ENCODE data around the gene TMEM221.
A peak's percentile ranks its signal among the peaks of the same experiment; 100 is the strongest.

DNA sequence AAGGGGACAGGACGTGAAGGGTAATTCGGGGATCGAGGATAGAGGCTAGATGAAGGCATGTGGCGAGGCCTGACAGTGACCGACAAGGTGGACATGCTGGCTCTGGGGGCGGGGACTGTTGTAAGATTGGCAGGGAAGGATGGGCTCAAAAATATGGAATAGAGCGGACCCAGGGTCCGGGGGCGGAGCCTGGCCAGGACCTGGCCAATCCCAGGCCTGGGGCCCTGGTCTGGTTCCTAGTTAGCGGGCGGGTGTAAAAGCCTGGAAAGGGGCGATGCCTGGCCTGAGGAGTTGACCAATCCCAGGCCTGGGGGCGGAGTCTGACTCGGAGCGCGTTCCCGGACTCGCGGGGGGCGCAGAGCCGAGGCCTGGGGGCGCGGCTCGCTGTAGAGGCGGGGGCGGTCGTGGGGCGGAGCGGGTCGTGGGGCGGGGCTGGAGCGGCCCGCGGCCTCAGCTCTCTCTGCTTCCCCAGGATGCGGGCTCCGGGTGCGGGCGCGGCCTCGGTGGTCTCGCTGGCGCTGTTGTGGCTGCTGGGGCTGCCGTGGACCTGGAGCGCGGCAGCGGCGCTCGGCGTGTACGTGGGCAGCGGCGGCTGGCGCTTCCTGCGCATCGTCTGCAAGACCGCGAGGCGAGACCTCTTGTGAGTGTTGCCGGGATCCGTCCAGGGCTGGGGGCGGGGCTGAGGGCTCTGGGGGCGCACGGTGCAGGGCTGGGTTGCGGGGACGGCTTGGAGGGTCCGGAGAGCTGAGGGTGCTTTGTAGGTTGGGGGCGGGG lies 21.8 kb upstream of the TMEM221 start, which contains the start of gene SLC27A1:
- TF ChIP-seq, protein P1, sequence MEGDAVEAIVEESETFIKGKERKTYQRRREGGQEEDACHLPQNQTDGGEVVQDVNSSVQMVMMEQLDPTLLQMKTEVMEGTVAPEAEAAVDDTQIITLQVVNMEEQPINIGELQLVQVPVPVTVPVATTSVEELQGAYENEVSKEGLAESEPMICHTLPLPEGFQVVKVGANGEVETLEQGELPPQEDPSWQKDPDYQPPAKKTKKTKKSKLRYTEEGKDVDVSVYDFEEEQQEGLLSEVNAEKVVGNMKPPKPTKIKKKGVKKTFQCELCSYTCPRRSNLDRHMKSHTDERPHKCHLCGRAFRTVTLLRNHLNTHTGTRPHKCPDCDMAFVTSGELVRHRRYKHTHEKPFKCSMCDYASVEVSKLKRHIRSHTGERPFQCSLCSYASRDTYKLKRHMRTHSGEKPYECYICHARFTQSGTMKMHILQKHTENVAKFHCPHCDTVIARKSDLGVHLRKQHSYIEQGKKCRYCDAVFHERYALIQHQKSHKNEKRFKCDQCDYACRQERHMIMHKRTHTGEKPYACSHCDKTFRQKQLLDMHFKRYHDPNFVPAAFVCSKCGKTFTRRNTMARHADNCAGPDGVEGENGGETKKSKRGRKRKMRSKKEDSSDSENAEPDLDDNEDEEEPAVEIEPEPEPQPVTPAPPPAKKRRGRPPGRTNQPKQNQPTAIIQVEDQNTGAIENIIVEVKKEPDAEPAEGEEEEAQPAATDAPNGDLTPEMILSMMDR (IDR thresholded peaks at IDR 0.05; ENCODE audit: extremely low read depth in 1 of 2, insufficient read depth in 1 of 2, low read depth in 1 of 2, low read length in 2 of 2) = no peak
- TF ChIP-seq MYC (IDR thresholded peaks at IDR 0.05; ENCODE audit: low read depth, low read length) = no peak
- no peak for TF ChIP-seq EZH2 (IDR thresholded peaks at IDR 0.05; ENCODE audit: borderline replicate concordance, low read depth, low read length, severe bottlenecking)
- peak; percentile 60 for TF ChIP-seq POLR2AphosphoS5 (IDR thresholded peaks at IDR 0.05; ENCODE audit: insufficient read depth, low read depth, low read length)

All from endothelial cell of umbilical vein (primary cell).